ENCODE results near the gene CACNA1C.

Gene CACNA1C

GRCh38 chr12:2281446-2281845, 228.7 kb downstream of the CACNA1C start:
- TF ChIP-seq CTCF (IDR thresholded peaks at IDR 0.05; ENCODE audit: low read depth, low read length, missing control alignments) = no peak
- H3K4me3 ChIP-seq (ENCODE audit: low read depth, low read length) = no peak overlapping the region
- in situ Hi-C loops (cut with HindIII; ENCODE audit: low sequenced_read_pairs) = loop anchor here (5.0 kb wide), 1 partner anchor 214 kb away; no protein-coding TSS in a partner anchor
- DNase-seq (ENCODE audit: low read depth) = no peak

GRCh38 chr12:2282318-2282717, 229.5 kb downstream of the CACNA1C start:
- no peak for DNase-seq (ENCODE audit: low read depth)
- peak; percentile 15 for TF ChIP-seq CTCF (IDR thresholded peaks at IDR 0.05; ENCODE audit: low read depth, low read length, missing control alignments)
- in situ Hi-C loops (cut with HindIII; ENCODE audit: low sequenced_read_pairs) = loop anchor here (5.0 kb wide), 1 partner anchor 215 kb away; no protein-coding TSS in a partner anchor
- H3K4me3 ChIP-seq (ENCODE audit: low read depth, low read length) = no peak overlapping the region

GRCh38 chr12:2283480-2283879, 230.7 kb downstream of the CACNA1C start:
- no peak overlapping the region for H3K4me3 ChIP-seq (ENCODE audit: low read depth, low read length)
- DNase-seq (ENCODE audit: low read depth) = no peak
- in situ Hi-C loops (cut with HindIII; ENCODE audit: low sequenced_read_pairs) = loop anchor here (5.0 kb wide), 1 partner anchor 216 kb away; no protein-coding TSS in a partner anchor
- no peak for TF ChIP-seq CTCF (IDR thresholded peaks at IDR 0.05; ENCODE audit: low read depth, low read length, missing control alignments)

DNA sequence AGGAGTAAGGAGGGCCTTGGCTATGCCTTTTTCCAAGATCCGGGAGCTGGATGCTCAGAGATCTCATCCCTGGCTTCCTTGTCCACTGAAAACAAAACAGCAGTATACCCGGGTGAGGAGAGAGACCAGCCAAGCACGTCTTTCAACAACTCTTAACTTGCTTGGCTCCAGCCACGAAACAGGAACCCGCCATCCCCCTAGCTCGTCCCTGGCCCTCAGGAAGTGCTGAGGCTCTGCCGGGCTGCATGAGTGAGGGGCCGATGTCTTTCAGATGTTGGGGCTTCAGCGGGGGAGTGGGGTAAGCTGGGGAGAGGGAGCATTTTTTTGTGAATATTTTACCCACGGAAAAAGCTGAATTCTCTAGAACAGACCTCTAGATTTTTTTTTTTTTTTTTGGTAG, 231.1 kb downstream of the CACNA1C start:
- H3K4me3 ChIP-seq (ENCODE audit: low read depth, low read length) = no peak overlapping the region
- no peak for DNase-seq (ENCODE audit: low read depth)
- TF ChIP-seq CTCF (IDR thresholded peaks at IDR 0.05; ENCODE audit: low read depth, low read length, missing control alignments) = no peak
- in situ Hi-C loops (cut with HindIII; ENCODE audit: low sequenced_read_pairs) = loop anchor here (5.0 kb wide), 1 partner anchor 217 kb away; no protein-coding TSS in a partner anchor

DNA sequence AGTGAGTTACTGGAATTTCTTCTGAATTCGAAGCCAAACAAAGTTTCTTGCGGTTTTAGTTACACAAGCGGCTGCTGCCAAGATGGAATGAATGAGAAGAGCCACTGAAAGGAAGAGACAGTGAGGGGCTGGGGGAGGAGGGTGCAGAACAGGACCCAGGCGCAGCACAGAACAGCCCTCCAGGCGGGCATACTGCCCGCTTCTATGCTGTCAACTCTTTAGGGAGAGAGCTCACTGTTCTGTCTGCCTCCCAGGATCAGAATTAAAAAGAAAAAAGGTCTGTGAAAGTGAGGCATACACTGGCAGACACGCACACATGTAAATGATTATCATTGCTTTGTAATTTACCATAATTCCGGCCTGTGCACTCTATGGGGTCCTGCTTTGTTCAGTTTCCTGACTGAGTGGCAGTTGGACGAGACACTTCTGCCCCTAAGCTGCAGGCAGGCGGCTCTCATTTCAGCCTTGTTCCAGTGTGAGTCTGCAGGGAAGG, 231.6 kb downstream of the CACNA1C start:
- H3K4me3 ChIP-seq (ENCODE audit: low read depth, low read length) = peak overlapping the region; percentile 2
- in situ Hi-C loops (cut with HindIII; ENCODE audit: low sequenced_read_pairs) = loop anchor here (5.0 kb wide), 1 partner anchor 217 kb away; no protein-coding TSS in a partner anchor
- TF ChIP-seq CTCF (IDR thresholded peaks at IDR 0.05; ENCODE audit: low read depth, low read length, missing control alignments) = no peak
- DNase-seq (ENCODE audit: low read depth) = peak; percentile 91

DNA sequence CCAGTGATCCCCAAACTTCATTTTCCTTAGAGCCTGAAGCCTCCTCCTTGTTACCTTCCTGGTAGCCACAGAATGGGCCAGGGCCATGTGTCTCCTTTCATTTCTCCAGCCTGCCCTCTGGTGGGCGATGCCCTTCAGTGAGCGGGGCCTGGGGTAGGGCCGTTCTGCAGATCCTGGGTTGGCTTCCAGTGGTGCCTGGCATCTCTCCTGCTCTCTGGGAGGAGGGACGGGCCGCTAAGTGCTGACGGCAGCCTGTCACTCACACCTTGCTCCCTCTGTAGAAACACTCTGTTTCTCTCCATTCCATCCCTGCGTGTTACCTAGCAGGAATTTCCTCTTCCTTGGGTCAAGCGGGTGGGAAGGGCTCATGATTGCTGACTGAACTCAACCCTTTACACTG, 232.1 kb downstream of the CACNA1C start:
- H3K4me3 ChIP-seq (ENCODE audit: low read depth, low read length) = no peak overlapping the region
- peak; percentile 87 for TF ChIP-seq CTCF (IDR thresholded peaks at IDR 0.05; ENCODE audit: low read depth, low read length, missing control alignments)
- in situ Hi-C loops (cut with HindIII; ENCODE audit: low sequenced_read_pairs) = loop anchor here (5.0 kb wide), 1 partner anchor 218 kb away; no protein-coding TSS in a partner anchor
- DNase-seq (ENCODE audit: low read depth) = peak; percentile 70
